Stomach (tissue), 9 donors: ENCODE data around the gene PCGF3. TPM values are rescaled to one million over a fixed set of nuclear protein-coding genes. Genes with fewer than 3 reads are reported as not detected.
"Not testable (repeated sequence)": the region's sequence is repeated elsewhere in the genome, so short reads cannot be mapped to it uniquely, and the experiment has no call there.

ENCODE experiments used
- DNase-seq, 2 donors: peaks; one replicate each; pipeline versions ENCODE4 v3.0.0 to v3.0.0-alpha.2; 2013 to 2019
- H3K27ac ChIP-seq, 5 donors: fragments of 200-600 bp in 4 of 5; sonication (generic) in 4 of 5; one replicate each; pipeline ENCODE4 v1.5.1; 2013 to 2019; ENCODE audit warnings: mild to moderate bottlenecking in 1 of 5, moderate library complexity in 1 of 5
- H3K27me3 ChIP-seq, 3 donors: fragments of 200-600 bp; sonication (generic); one replicate each; pipeline ENCODE4 v1.5.1; 2017 to 2019; ENCODE audit warnings: mixed run types in 1 of 3
- H3K36me3 ChIP-seq, 4 donors: fragments of 200-600 bp; sonication (generic); 1 replicate in 3 of 4; 2 replicates in 1 of 4; pipeline ENCODE4 v1.5.1; 2016 to 2019
- H3K4me1 ChIP-seq, 4 donors: fragments of 200-600 bp; sonication (generic); one replicate each; pipeline ENCODE4 v1.5.1; 2016 to 2019
- H3K4me3 ChIP-seq, 4 donors: fragments of 200-600 bp; sonication (generic) in 3 of 4; one replicate each; pipeline ENCODE4 v1.5.1; 2016 to 2019; ENCODE audit warnings: mild to moderate bottlenecking in 1 of 4
- H3K9me3 ChIP-seq, 4 donors: fragments of 200-600 bp; sonication (generic); one replicate each; pipeline ENCODE4 v1.5.1; 2016 to 2019
- CTCF ChIP-seq, 7 experiments: fragments of 450-650 bp in 4 of 7; fragments of 200-600 bp in 3 of 7; sonication (generic) in 3 of 7; IDR thresholded peaks; one replicate each; pipeline ENCODE4 v1.5.1; 2016 to 2019; ENCODE audit warnings: antibody characterized with exemption in 7 of 7, control low read depth in 2 of 7, mild to moderate bottlenecking in 1 of 7
- EP300 ChIP-seq: sonication (generic); formaldehyde crosslinking; IDR thresholded peaks from one replicate; pipeline ENCODE4 v1.6.1; 2017; ENCODE audit warnings: antibody characterized with exemption
- POLR2A ChIP-seq, 4 donors: fragments of 450-650 bp; IDR thresholded peaks; one replicate each; pipeline ENCODE4 v1.6.1; 2016; ENCODE audit warnings: antibody characterized with exemption in 4 of 4, control low read depth in 2 of 4, mild to moderate bottlenecking in 1 of 4, moderate library complexity in 1 of 4
- POLR2AphosphoS5 ChIP-seq, 3 donors: sonication (generic); formaldehyde crosslinking; IDR thresholded peaks; one replicate each; pipeline ENCODE4 v1.6.1; 2016; ENCODE audit warnings: antibody characterized with exemption in 3 of 3
- WGBS, 5 donors: extraction: QIAGEN DNeasy Blood & Tissue Kit in 3 of 5; methylation state at CpG; one replicate each; pipeline versions ENCODE4 v1.1.5 to v1.1.7; 2013 to 2018; 5-methylcytosine and 5-hydroxymethylcytosine counted together
- intact Hi-C: fragments of 100-400 bp; cut with DNase I; formaldehyde crosslinking; loops from one replicate; pipeline ENCODE4 v1.15.1; 2023; ENCODE audit warnings: low total_unique reads
- polyA plus RNA-seq, 3 donors: library from polyadenylated mRNA; stranded (reverse); fragments of 200-250 nt; gene quantifications; one replicate each; pipeline ENCODE4 v1.2.3, GENCODE V29; 2013
- total RNA-seq, 5 donors: library from RNA; depleted of rRNA; stranded (reverse); fragments of >200 nt; gene quantifications; one replicate each; pipeline versions ENCODE4 v1.1.0 to v1.2.3, GENCODE V29; 2014 to 2016
- donor health status: healthy with polysubstance abuse.
- donor health status: Bipolar disorder and iron deficiency.
- donor health status: healthy.

PCGF3 gene
- total and polyA plus RNA-seq, 8 donors = 24.7 to 140 (median 62.7) TPM

- peaks cover 0 to 25% (median 8%) of the 10 kb centered on the region in 3 donors for H3K27me3 ChIP-seq
- peaks cover 7 to 21% (median 18%) of the 10 kb centered on the region in 4 donors for H3K4me1 ChIP-seq
- no peak overlapping the region for H3K27ac ChIP-seq
- TF ChIP-seq CTCF (IDR thresholded peaks at IDR 0.05) (no peak), POLR2AphosphoS5 (IDR thresholded peaks at IDR 0.05) (no peak), POLR2A (IDR thresholded peaks at IDR 0.05) (no peak), EP300 (no peak)
- no peaks in the 10 kb centered on the region for H3K9me3 ChIP-seq
- WGBS, 5 donors = 80 to 83% (median 82%) methylated on average over 14 to 28 of the region's 28 CpGs
- DNase-seq = no peak
- intact Hi-C loops = no loop called here
- H3K4me3 ChIP-seq = no peak overlapping the region
- peaks cover 10 to 20% (median 17%) of the 10 kb centered on the region in 4 donors for H3K36me3 ChIP-seq
Observed at GRCh38 chr4:666822-667544, 38.6 kb upstream of the PCGF3 start.

GRCh38 chr4:667545-667925 is 38.1 kb upstream of the PCGF3 start:
- intact Hi-C loops = no loop called here
- Histone ChIP-seq H3K4me1 (peaks cover 7 to 21% (median 20%) of the 10 kb centered on the region in 4 donors), H3K36me3 (peaks cover 15 to 25% (median 23%) of the 10 kb centered on the region in 4 donors), H3K9me3 (no peaks in the 10 kb centered on the region), H3K27me3 (peaks cover 0 to 25% (median 8%) of the 10 kb centered on the region in 3 donors), H3K27ac (no peak overlapping the region), H3K4me3 (no peak overlapping the region)
- 60 to 69% (median 64%) methylated on average over 10 of the region's 10 CpGs for WGBS, 5 donors
- no peak for DNase-seq
- TF ChIP-seq CTCF (IDR thresholded peaks at IDR 0.05) = no peak

GRCh38 chr4:668219-668618 is 37.4 kb upstream of the PCGF3 start:
- Histone ChIP-seq H3K36me3 (peaks cover 15 to 31% (median 28%) of the 10 kb centered on the region in 4 donors), H3K27me3 (peaks cover 0 to 20% (median 6%) of the 10 kb centered on the region in 3 donors), H3K4me1 (peaks cover 9 to 22% (median 21%) of the 10 kb centered on the region in 4 donors)
- intact Hi-C loops, DNase-seq, H3K4me3 ChIP-seq, H3K27ac ChIP-seq, H3K9me3 ChIP-seq: not testable (repeated sequence)
- 79 to 93% (median 91%) methylated on average over 6 of the region's 6 CpGs for WGBS, 5 donors

- H3K9me3 ChIP-seq, DNase-seq, intact Hi-C loops, H3K27ac ChIP-seq, H3K4me3 ChIP-seq, H3K27me3 ChIP-seq: not testable (repeated sequence)
- Histone ChIP-seq H3K36me3 (peaks cover 15 to 31% (median 28%) of the 10 kb centered on the region in 4 donors), H3K4me1 (peaks cover 11 to 17% (median 17%) of the 10 kb centered on the region in 4 donors)
- WGBS, 5 donors = 90 to 95% (median 94%) methylated on average over 11 of the region's 11 CpGs
Observed at GRCh38 chr4:669806-670559, 35.6 kb upstream of the PCGF3 start.

- no peak for DNase-seq
- intact Hi-C loops = no loop called here
- Histone ChIP-seq H3K9me3 (no peaks in the 10 kb centered on the region), H3K4me3 (no peak overlapping the region), H3K36me3 (peaks cover 15 to 31% (median 28%) of the 10 kb centered on the region in 4 donors), H3K27me3 (no peaks in the 10 kb centered on the region), H3K27ac (no peak overlapping the region), H3K4me1 (peaks cover 17 to 33% (median 33%) of the 10 kb centered on the region in 4 donors)
- TF ChIP-seq POLR2AphosphoS5 (IDR thresholded peaks at IDR 0.05) (no peak), EP300 (no peak), CTCF (IDR thresholded peaks at IDR 0.05) (no peak), POLR2A (IDR thresholded peaks at IDR 0.05) (no peak)
- 86 to 98% (median 95%) methylated on average over 3 of the region's 3 CpGs for WGBS, 5 donors
Observed at GRCh38 chr4:671769-672168, 33.9 kb upstream of the PCGF3 start.
